Measurements from ENCODE around the gene GRIA4. TPM values are rescaled to one million over a fixed set of nuclear protein-coding genes. Genes with fewer than 3 reads are reported as not detected.

Gene GRIA4
- total RNA-seq, 4 donors from 2014 or later, result not detected

DNA sequence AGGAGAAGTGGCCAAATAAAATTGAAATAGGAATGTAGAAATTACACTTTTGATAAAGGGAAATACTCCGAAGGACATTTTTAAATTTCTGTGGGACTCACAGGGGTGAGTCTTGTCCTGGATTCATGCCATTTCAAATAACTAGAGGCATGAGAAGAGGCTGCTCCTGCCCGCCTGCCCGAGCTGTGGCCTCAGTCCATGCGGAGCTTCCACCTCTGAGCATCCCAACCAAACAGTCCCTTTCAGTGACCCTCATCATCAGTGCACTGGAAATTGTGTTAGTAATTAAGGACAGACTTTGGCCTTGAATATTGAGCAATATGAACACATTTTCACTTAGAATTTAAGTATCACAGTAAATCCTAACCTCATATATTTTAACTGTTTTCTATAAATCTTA lies 25.6 kb downstream of the GRIA4 start:
- ATAC-seq (ENCODE audit: low FRiP score) (no peak), DNase-seq (ENCODE audit: low spot score) (no peak)
- TF ChIP-seq, protein P1, sequence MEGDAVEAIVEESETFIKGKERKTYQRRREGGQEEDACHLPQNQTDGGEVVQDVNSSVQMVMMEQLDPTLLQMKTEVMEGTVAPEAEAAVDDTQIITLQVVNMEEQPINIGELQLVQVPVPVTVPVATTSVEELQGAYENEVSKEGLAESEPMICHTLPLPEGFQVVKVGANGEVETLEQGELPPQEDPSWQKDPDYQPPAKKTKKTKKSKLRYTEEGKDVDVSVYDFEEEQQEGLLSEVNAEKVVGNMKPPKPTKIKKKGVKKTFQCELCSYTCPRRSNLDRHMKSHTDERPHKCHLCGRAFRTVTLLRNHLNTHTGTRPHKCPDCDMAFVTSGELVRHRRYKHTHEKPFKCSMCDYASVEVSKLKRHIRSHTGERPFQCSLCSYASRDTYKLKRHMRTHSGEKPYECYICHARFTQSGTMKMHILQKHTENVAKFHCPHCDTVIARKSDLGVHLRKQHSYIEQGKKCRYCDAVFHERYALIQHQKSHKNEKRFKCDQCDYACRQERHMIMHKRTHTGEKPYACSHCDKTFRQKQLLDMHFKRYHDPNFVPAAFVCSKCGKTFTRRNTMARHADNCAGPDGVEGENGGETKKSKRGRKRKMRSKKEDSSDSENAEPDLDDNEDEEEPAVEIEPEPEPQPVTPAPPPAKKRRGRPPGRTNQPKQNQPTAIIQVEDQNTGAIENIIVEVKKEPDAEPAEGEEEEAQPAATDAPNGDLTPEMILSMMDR (IDR thresholded peaks at IDR 0.05), result no peak

DNA sequence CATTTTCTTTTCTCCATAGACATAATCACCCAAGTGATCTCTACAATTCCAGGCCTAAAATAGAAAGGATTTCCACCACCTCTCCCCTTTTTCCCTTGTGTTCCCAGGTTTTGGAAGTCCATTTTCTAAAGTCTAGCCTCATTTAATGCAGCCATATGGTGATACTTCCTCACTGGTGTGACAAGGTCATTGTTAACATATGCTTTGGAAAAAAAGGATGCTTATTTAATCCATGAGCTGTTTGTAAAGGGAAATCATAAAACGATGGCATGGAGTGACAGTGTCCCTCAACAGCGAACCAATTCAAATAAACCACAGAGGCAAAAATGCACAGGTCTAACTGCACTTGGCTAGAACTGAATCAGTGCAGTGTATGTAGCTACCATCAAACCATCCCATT lies 26.6 kb downstream of the GRIA4 start:
- no peak for ATAC-seq (ENCODE audit: low FRiP score)
- DNase-seq (ENCODE audit: low spot score), result no peak
- TF ChIP-seq, protein P1 (IDR thresholded peaks at IDR 0.05), result no peak

DNA sequence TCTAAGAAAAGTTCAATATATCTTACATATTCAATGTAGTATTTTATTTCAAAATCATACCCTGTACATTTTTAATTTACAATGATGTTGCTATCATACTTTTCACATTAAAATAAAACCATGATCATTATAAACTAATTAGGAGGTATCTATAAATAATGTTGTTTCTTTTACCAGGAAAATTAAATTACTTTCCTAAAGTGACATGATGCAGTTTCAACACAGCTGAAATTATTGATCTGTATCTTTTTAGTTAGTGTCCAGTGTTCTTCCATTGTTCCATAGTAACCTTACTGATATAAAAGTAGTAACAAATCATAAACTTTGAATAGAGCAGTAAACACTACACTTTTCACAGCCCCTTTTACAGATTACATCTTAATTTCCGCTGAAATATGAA lies 29.7 kb downstream of the GRIA4 start:
- DNase-seq (ENCODE audit: low spot score) (no peak), ATAC-seq (ENCODE audit: low FRiP score) (no peak)
- TF ChIP-seq, protein P1 (IDR thresholded peaks at IDR 0.05), result no peak

DNA sequence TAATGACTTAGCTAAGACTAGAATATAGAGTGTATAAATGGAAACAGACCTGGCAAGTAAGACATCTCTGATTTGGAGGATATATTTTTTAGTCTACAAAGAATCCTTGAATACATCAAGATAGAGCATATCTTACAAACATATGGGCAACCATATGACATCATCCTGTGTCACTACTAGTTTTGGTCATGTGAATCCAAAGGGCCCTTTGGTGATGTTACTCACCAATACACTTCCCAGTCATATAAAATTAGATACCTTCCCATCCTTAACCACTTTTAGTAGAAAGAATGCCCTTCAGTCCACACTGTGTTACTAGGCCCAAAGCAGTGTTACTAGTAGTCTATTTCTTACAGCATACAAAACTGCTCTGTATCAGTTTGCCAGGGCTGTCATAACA lies 31.6 kb downstream of the GRIA4 start:
- TF ChIP-seq, protein P1 (IDR thresholded peaks at IDR 0.05), result no peak
- DNase-seq (ENCODE audit: low spot score) (no peak), ATAC-seq (ENCODE audit: low FRiP score) (no peak)

DNA sequence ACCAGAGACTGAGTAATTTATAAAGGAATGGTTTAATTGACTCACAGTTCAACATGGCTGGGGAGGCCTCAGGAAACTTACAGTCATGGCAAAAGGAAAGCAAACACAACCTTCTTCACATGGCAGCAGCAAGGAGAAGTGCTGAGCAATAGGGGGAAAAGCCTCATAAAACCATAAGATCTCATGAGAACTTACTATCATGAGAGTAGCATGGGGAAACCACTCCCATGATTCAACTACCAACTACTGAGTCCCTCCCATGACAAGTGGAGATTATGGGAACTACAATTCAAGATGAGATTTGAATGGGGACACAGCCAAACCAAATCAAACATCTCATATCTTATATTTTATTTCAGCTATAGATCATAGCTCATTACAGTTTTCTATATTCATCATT lies 33.0 kb downstream of the GRIA4 start:
- ATAC-seq (ENCODE audit: low FRiP score) (no peak), DNase-seq (ENCODE audit: low spot score) (no peak)
- TF ChIP-seq, protein P1 (IDR thresholded peaks at IDR 0.05), result no peak

DNA sequence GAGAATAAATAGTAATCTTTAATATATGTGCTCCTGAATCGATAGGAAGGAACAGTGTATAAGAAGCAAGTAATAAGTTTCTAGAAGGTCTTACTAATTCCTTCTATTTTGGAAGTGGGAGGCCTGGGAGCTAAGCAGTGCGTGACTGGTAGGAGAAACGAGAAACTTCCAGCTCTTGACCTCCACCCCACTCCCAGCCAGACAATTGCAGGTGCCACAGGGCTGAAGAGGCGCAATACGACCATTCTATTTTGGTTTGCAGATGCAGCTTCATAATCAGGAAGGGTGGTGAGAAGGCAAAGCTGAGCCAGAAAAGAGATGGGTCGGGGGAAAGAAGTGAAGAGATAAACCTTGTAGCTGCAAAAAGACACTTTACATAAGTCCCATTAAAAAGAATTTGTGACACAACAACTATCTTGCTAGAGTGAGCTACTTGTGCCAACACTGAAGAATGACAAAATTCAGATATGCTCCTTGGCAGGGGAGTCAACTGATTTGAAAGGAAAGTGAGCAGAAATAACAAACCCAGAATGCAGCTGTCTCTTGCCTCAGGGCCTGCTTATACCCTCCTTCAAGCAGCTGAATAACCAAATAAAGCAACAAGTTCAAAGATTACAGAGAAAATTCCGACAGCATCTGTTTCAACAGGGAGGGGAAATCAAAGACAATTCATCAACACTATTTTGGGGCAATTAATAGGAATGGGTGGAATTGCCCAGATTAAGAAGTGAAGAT lies 35.1 kb downstream of the GRIA4 start:
- ATAC-seq (ENCODE audit: low FRiP score) (no peak), DNase-seq (ENCODE audit: low spot score) (no peak)
- TF ChIP-seq, protein P1 (IDR thresholded peaks at IDR 0.05), result no peak

DNA sequence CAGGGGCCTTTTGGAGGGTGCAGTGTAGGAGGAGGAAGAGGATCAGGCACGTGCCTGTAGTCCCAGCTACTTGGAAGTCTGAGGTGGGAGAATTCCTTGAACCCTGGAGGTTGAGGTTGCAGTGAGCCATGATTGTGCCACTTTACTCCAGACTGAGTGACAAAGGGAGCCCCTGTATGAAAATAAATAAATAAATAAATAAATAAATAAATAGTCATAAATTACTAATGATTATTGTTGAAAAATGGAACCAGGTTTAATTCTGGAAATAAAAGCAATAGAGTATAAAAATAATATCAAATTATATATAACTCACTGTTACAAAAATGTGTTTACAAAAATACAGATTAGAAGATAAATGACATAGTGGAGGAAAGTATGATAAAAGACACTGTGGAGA lies 37.9 kb downstream of the GRIA4 start:
- DNase-seq (ENCODE audit: low spot score), result no peak
- TF ChIP-seq, protein P1 (IDR thresholded peaks at IDR 0.05), result no peak
- no peak for ATAC-seq (ENCODE audit: low FRiP score)
